Karpas-422 (cell line): ENCODE results near the gene GPRIN2. TPM values are rescaled to one million over a fixed set of nuclear protein-coding genes. Genes with fewer than 3 reads are reported as not detected.

ENCODE experiments used
- total RNA-seq: library from RNA; depleted of rRNA; stranded (reverse); fragments of >200 nt; shearing (Covaris generic); gene quantifications from 2 replicates; pipeline ENCODE4 v1.2.3, GENCODE V29; 2014; ENCODE audit warnings: low replicate concordance; rRNA removed

GPRIN2 gene
- total RNA-seq, 1 experiment from 2014 or later: not detected

Other genes with a start within 250 kb of the GPRIN2 start
- not detected in 2 replicates for gene ANXA8L1, start 180.9 kb downstream of the GPRIN2 start, total RNA-seq
- gene NPY4R, start 90.7 kb downstream of the GPRIN2 start, total RNA-seq: not detected in 2 replicates
- 0.60 TPM in 1 of 2 replicates, not detected in the other for gene SYT15, start 22.5 kb upstream of the GPRIN2 start, total RNA-seq